Calu3 (cell line): ENCODE data around the gene SOHLH1. TPM values are rescaled to one million over a fixed set of nuclear protein-coding genes. Genes with fewer than 3 reads are reported as not detected.

Experiments
- BruUV-seq: library from RNA; stranded (reverse); fragments of 400-500 nt; replicated peaks from 2 replicates; lab custom pipeline; 2021; lab: Mats Ljungman, UMichigan
- CTCF ChIA-PET: fragments of 300-600 bp; sonication (Branson Sonifier 250); formaldehyde crosslinking; loops from one replicate; lab custom pipeline; 2022; ENCODE audit warnings: antibody characterized with exemption; lab: Charles Lee
- DNase-seq: peaks from one replicate; pipeline ENCODE4 v3.0.0; 2022
- H3K27ac Mint-ChIP-seq: one replicate; pipeline ENCODE4 v1.8.0; 2022; ENCODE audit warnings: mixed read lengths; ENCODE audit not compliant: unreplicated experiment
- H3K27me3 Mint-ChIP-seq: one replicate; pipeline ENCODE4 v1.8.0; 2022; ENCODE audit warnings: mixed read lengths; ENCODE audit not compliant: unreplicated experiment
- H3K36me3 Mint-ChIP-seq: one replicate; pipeline ENCODE4 v1.8.0; 2022; ENCODE audit warnings: mild to moderate bottlenecking, moderate library complexity, mixed read lengths; ENCODE audit not compliant: insufficient read depth, unreplicated experiment
- H3K4me1 Mint-ChIP-seq: one replicate; pipeline ENCODE4 v1.8.0; 2022; ENCODE audit warnings: mild to moderate bottlenecking, low read depth, mixed read lengths; ENCODE audit not compliant: unreplicated experiment
- H3K4me3 Mint-ChIP-seq: one replicate; pipeline ENCODE4 v1.8.0; 2022; ENCODE audit warnings: mild to moderate bottlenecking, low read depth, moderate library complexity, mixed read lengths; ENCODE audit not compliant: unreplicated experiment
- H3K9me3 Mint-ChIP-seq: one replicate; pipeline ENCODE4 v1.8.0; 2022; ENCODE audit warnings: low read depth, mixed read lengths; ENCODE audit not compliant: unreplicated experiment
- CTCF ChIP-seq: fragments of 200-600 bp; IDR thresholded peaks from one replicate; pipeline ENCODE4 v1.8.0; 2022; ENCODE audit warnings: antibody characterized with exemption; ENCODE audit not compliant: unreplicated experiment
- intact Hi-C: fragments of 100-400 bp; cut with micrococcal nuclease; formaldehyde crosslinking; loops from one replicate; pipeline ENCODE4 v1.10.0; 2022; ENCODE audit not compliant: unreplicated experiment
- total RNA-seq: library from RNA; stranded (reverse); gene quantifications from 2 replicates; pipeline ENCODE4 v1.2.3, GENCODE V29; 2022

SOHLH1 gene
- total RNA-seq, 1 experiment from 2014 or later = not detected

- Mint-ChIP-seq H3K27me3 (peaks cover 79% of the 10 kb centered on the region), H3K4me1 (no peaks in the 10 kb centered on the region), H3K27ac (no peak overlapping the region), H3K9me3 (no peaks in the 10 kb centered on the region), H3K36me3 (no peaks in the 10 kb centered on the region), H3K4me3 (no peak overlapping the region)
- intact Hi-C loops = no loop called here
- DNase-seq = no peak
- CTCF ChIA-PET = no interaction called here
- no peak for TF ChIP-seq CTCF
- no TSS peak for BruUV-seq
These were observed 15.2 kb upstream of the SOHLH1 start for GRCh38 chr9:135714242-135715055.

- Mint-ChIP-seq H3K4me3 (no peak overlapping the region), H3K27ac (no peak overlapping the region), H3K27me3 (peaks cover 86% of the 10 kb centered on the region), H3K4me1 (no peaks in the 10 kb centered on the region), H3K36me3 (no peaks in the 10 kb centered on the region), H3K9me3 (no peaks in the 10 kb centered on the region)
- CTCF ChIA-PET = interaction anchor here (0.6 kb wide), 1 partner anchor 16 kb away, joined by 3 read pairs; no protein-coding TSS in a partner anchor
- no peak for DNase-seq
- no peak for TF ChIP-seq CTCF
- intact Hi-C loops = no loop called here
- no TSS peak for BruUV-seq
These were observed 13.5 kb upstream of the SOHLH1 start for GRCh38 chr9:135712613-135713295.

- CTCF ChIA-PET = no interaction called here
- no peaks in the 10 kb centered on the region for H3K4me1 Mint-ChIP-seq
- no peaks in the 10 kb centered on the region for H3K9me3 Mint-ChIP-seq
- intact Hi-C loops = no loop called here
- H3K27ac Mint-ChIP-seq = no peak overlapping the region
- no peak for TF ChIP-seq CTCF
- no peak for DNase-seq
- BruUV-seq = no TSS peak
- H3K36me3 Mint-ChIP-seq = no peaks in the 10 kb centered on the region
- H3K27me3 Mint-ChIP-seq = peaks cover 79% of the 10 kb centered on the region
- no peak overlapping the region for H3K4me3 Mint-ChIP-seq
These were observed 12.6 kb upstream of the SOHLH1 start for GRCh38 chr9:135711881-135712280.

- DNase-seq = no peak
- Mint-ChIP-seq H3K36me3 (no peaks in the 10 kb centered on the region), H3K27me3 (peaks cover 74% of the 10 kb centered on the region), H3K4me3 (no peak overlapping the region), H3K27ac (no peak overlapping the region), H3K9me3 (no peaks in the 10 kb centered on the region), H3K4me1 (no peaks in the 10 kb centered on the region)
- CTCF ChIA-PET = no interaction called here
- TF ChIP-seq CTCF = no peak
- intact Hi-C loops = no loop called here
- no TSS peak for BruUV-seq
These were observed 12.1 kb upstream of the SOHLH1 start for GRCh38 chr9:135711391-135711790.
